ENCODE results near the gene CSNK2A3. TPM values are rescaled to one million over a fixed set of nuclear protein-coding genes. Genes with fewer than 3 reads are reported as not detected.

CSNK2A3 gene
- total and polyA plus RNA-seq, 9 of the 15 experiments (the other 6 are each of a cell fraction or from before 2014, with no cell fraction given): 0.33 to 6.1 (median 1.8) TPM

GRCh38 chr11:11324090-11324489 is 29.0 kb downstream of the CSNK2A3 start:
- FAIRE-seq (no peak), ATAC-seq (no peak), DNase-seq (ENCODE audit: extremely low read depth in 1 of 4, low spot score in 3 of 4) (no peak)
- TF ChIP-seq MNT (conservative IDR thresholded peaks at IDR 0.05): no peak
- TF ChIP-seq MED1 (CRISPR knock-in tag; IDR thresholded peaks at IDR 0.05; ENCODE audit: borderline replicate concordance): no peak
- TF ChIP-seq THRAP3 (IDR thresholded peaks at IDR 0.05; ENCODE audit: borderline replicate concordance): no peak
- no peak for TF ChIP-seq ADNP (tag; IDR thresholded peaks at IDR 0.05)
- no peak for TF ChIP-seq ZBED1 (IDR thresholded peaks at IDR 0.05)
- no peak for TF ChIP-seq MIER1 (IDR thresholded peaks at IDR 0.05; ENCODE audit: low read depth)
- no peak for TF ChIP-seq ARID3B (CRISPR knock-in tag; IDR thresholded peaks at IDR 0.05; ENCODE audit: borderline replicate concordance)
- TF ChIP-seq HNRNPH1 (optimal IDR thresholded peaks at IDR 0.05; ENCODE audit: low read depth, low read length): no peak
- TF ChIP-seq NCOA6 (IDR thresholded peaks at IDR 0.05): no peak
- TF ChIP-seq ARID2 (IDR thresholded peaks at IDR 0.05): no peak
- no peak for TF ChIP-seq TCFL5 (CRISPR knock-in tag; conservative IDR thresholded peaks at IDR 0.05)
- in situ Hi-C loops (cut with MboI): no loop called here
- Histone ChIP-seq H3K4me1 (replicated peaks in 1 of 2; ENCODE audit: control insufficient read depth in 2 of 2, insufficient read depth in 2 of 2, low read length in 2 of 2) (no peaks in the 10 kb centered on the region), H3K9me3 (replicated peaks; ENCODE audit: control insufficient read depth, insufficient read depth, low read depth, low read length) (no peaks in the 10 kb centered on the region), H3K4me3 (no peak overlapping the region), H3K27ac (ENCODE audit: extremely low read depth, low read depth, low read length) (no peak overlapping the region), H3K79me2 (ENCODE audit: control insufficient read depth, insufficient read depth, low read length) (no peaks in the 10 kb centered on the region), H3K27me3 (ENCODE audit: control insufficient read depth in 2 of 2, insufficient read depth in 2 of 2, low read length in 2 of 2) (no peaks in the 10 kb centered on the region; a peak in 1 of 5 replicates), H2AFZ (ENCODE audit: low read depth, low read length) (no peak overlapping the region), H3K9me1 (ENCODE audit: control insufficient read depth, insufficient read depth, low read length) (no peaks in the 10 kb centered on the region), H3K4me2 (ENCODE audit: insufficient read depth, low read length) (no peak overlapping the region), H4K20me1 (replicated peaks; ENCODE audit: control insufficient read depth, insufficient read depth, low read length) (no peaks in the 10 kb centered on the region), H3K9ac (ENCODE audit: insufficient read depth in 1 of 2, low read depth in 2 of 2, low read length in 2 of 2) (no peak overlapping the region), H3K36me3 (ENCODE audit: control insufficient read depth, insufficient read depth, low read length) (no peaks in the 10 kb centered on the region)
- BruUV-seq (replicated peaks): no TSS peak
- CTCF ChIA-PET (ENCODE audit: low intra/inter-chr PET ratio): no interaction called here
- 0% methylated on average over 1 of the region's 1 CpG for WGBS (ENCODE audit: insufficient coverage, low coverage, missing lambda C conversion rate)
- POLR2A ChIA-PET: interaction anchor here (0.7 kb wide), 1 partner anchor 20 kb away, joined by 3 read pairs; no protein-coding TSS in a partner anchor
- intact Hi-C loops (cut with micrococcal nuclease): no loop called here

Data from K562 (cell line).